HPDE6-E6E7 (cell line): Measurements from ENCODE around the gene TTC31.

Source experiments
- DNase-seq: peaks from one replicate; pipeline ENCODE4 v3.0.0; 2011; ENCODE audit warnings: missing footprints; ENCODE audit errors: extremely low spot score

Gene TTC31

GRCh38 chr2:74524955-74525716 is 42.3 kb downstream of the TTC31 start:
- no peak for DNase-seq

GRCh38 chr2:74525717-74526648 is 43.1 kb downstream of the TTC31 start, which contains the start of gene DQX1:
TSS of gene DQX1 (minus strand) at chr2:74526231. CDS start at chr2:74525729, 502 bp downstream.
- DNase-seq = peak; percentile 87

DNA sequence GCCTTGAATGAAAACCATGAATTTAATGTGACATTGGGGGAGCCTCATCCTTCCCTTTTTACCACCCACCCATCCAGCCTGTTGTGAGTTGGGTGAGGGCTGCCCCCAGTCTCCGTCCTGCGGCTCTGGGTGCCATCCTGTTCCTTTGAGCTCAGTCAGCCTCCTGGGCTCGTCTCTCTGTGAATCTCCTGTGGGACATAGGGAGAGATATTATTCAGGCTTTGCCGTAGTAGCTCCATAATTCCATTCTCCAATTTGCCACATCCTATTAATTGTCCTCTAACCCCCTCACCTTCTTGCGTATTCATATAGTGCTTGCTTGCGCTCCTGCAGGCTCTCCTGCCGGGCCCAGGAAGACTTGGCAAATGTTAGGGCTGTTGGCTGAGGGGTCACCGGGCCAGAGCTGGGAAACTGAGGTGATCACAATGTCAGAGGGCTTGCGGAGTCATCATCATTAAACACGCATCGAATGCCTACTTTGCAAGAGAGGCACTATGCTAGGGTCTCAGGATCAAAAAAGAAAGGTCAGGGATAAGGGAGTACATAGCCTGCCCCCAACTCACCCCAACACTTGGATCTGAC is 43.9 kb downstream of the TTC31 start:
- DNase-seq = no peak

GRCh38 chr2:74527741-74528140 is 44.9 kb downstream of the TTC31 start:
- DNase-seq = no peak

- DNase-seq = no peak
Measured at GRCh38 chr2:74528600-74529356, 45.9 kb downstream of the TTC31 start.

DNA sequence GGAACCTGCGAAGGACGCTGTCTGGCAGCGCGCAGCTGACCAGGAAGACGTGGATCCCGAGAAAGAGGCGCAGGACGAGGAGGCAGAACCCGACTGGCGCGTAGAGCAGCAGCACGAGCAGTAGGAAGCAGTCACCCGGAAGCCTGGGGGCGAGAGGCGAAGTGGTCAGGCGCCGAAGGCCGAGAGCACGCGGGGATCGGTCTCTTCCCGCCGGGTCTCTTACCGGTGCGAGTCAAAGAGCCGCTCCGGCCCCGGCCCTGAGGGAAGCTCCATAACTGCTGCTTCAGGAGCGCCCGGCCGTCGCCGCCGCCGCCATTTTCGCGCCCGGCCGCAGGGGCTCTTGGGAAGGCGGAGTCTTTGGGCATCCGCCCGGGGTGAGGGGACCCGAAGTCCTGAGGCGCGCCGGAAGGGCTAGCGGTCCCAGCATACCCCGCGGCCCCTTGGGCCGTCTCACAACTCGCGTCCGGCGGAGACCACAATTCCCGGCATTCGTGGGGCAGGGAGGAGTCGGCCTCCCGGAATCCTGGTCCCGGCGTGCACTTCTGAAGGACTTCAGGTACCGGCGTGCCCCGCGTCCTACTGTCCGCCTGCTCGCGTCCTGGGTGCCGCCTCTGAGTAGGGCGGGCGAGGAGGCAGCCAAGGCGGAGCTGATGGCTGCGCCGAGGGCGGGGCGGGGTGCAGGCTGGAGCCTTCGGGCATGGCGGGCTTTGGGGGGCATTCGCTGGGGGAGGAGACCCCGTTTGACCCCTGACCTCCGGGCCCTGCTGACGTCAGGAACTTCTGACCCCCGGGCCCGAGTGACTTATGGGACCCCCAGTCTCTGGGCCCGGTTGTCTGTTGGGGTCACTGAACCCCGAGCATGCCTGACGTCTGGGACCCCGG is 46.7 kb downstream of the TTC31 start, which contains the start of the genes AUP1 and HTRA2:
Gene AUP1 (minus strand): TSS at position 350 of the 882 bp plus-strand sequence. CDS start 77 bp downstream, at position 273.
Gene HTRA2 (plus strand): TSS at position 577 of the 882 bp plus-strand sequence. CDS start 74 bp downstream, at position 651.
- DNase-seq = peak; percentile 99

DNA sequence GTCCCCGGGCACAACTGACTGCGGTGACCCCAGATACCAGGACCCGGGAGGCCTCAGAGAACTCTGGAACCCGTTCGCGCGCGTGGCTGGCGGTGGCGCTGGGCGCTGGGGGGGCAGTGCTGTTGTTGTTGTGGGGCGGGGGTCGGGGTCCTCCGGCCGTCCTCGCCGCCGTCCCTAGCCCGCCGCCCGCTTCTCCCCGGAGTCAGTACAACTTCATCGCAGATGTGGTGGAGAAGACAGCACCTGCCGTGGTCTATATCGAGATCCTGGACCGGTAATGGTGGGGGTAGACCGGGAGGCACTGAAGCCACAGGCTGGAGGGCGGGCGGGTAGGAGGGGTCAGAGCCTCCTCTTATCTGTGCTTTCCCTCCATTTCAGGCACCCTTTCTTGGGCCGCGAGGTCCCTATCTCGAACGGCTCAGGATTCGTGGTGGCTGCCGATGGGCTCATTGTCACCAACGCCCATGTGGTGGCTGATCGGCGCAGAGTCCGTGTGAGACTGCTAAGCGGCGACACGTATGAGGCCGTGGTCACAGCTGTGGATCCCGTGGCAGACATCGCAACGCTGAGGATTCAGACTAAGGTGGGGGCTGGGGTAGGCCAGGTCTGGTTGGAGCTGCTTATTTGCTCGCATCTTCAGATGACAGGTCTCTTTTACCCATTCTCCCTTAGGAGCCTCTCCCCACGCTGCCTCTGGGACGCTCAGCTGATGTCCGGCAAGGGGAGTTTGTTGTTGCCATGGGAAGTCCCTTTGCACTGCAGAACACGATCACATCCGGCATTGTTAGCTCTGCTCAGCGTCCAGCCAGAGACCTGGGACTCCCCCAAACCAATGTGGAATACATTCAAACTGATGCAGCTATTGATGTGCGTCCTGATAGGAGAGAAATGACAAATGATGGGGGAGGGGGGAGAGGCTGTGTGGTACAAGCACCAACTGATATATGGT is 47.6 kb downstream of the TTC31 start:
- DNase-seq = no peak

GRCh38 chr2:74531666-74532065 is 48.8 kb downstream of the TTC31 start:
- DNase-seq = no peak

DNA sequence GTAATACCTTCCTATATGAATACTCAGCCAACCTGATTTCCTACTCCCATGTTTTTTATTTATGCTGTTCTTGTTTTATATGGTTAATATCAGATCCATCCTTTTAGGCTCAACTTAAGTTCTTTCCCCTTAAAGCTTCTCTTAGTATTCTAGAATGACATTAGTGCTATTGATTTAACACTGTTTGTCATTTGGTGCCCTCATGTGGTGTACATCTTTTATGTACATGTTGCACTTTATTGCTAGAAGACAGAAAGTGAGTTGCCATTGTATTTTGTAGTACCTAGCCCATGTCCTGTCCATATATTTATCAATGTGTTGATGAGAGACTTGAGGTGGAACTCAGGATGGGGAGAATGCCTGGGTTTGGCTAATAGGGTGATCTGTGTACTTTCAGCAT is 49.3 kb downstream of the TTC31 start:
- no peak for DNase-seq

- no peak for DNase-seq
Measured at GRCh38 chr2:74533464-74533863, 50.6 kb downstream of the TTC31 start.

GRCh38 chr2:74534411-74534810 is 51.5 kb downstream of the TTC31 start:
- no peak for DNase-seq

- no peak for DNase-seq
Measured at GRCh38 chr2:74535440-74535965, 52.6 kb downstream of the TTC31 start.

DNA sequence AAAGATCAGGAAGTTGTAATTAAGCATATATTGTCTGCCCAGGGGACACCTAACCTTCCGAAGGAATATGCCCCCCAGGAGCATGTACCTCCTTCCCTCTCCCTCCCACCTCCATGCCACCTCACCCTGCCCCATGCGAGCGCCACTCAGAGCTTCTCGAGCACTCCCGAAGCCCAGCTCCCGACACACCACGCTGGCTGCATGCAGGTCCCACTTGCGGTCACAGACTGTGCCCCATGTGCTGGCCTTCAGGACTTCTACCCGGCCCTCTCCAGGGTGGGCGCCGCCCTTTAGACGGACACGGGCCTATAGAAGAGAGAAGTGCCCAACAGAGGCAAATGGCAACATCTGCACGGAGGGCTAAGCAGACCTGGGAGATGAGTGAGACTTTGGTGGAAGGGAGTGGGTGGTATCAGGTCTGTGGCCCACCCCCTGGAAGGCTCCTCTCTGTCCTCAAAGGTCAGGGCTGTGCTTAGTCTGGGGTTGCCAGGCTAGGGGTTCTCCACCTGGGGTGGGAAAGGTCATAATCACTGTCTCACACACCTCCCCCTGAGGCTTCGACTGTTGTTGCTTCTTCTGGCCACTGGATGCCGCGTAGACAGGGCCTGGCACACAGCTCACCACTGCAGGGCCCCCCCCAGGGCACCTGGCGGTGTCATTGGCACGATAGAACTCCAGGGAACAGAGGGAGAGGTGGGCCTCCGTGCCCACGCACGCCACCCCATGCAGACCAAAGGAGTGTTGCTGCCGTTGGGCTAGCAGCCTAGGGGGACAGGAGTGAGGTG is 53.5 kb downstream of the TTC31 start:
- DNase-seq = no peak

DNA sequence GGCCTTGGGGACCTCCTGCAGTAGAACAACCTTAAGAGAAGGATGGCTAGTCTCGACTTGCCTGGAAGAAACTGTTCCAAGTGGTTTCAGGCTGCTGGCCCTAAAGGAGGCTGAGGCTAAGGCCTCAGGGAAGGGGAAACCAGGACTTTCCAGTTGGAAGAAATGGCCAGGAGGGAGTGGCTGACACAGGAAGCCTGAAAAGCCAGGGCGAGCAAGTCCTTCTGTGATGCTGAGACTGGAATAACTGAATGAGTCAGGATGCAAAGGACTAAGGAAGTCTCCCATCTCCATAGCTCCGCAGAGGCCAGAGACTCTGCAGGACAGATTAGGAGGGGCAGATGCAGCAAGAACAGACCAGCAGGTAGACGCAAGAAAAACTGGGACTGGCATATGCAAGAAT is 54.3 kb downstream of the TTC31 start:
- no peak for DNase-seq

- DNase-seq = no peak
Measured at GRCh38 chr2:74538881-74539339, 56.0 kb downstream of the TTC31 start.

DNA sequence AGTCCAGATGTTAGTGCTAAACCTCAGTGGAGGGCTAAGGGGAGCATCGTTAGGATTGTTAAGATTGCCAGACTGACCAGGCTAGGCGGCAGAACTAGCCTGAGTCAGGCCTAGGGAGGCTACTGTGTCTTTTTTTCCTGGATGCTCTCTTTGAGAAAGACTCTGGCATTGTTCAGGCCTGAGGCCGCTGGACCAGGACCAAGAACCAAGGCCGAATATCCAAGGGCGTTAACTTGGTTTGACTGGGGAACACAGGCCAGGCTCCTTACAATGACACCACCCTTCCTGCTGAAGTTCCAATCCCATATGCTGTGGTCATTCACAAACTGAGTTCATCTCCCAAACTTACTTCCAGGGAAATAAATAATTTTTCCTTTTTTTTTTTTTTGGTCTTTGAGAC is 57.4 kb downstream of the TTC31 start:
- no peak for DNase-seq

DNA sequence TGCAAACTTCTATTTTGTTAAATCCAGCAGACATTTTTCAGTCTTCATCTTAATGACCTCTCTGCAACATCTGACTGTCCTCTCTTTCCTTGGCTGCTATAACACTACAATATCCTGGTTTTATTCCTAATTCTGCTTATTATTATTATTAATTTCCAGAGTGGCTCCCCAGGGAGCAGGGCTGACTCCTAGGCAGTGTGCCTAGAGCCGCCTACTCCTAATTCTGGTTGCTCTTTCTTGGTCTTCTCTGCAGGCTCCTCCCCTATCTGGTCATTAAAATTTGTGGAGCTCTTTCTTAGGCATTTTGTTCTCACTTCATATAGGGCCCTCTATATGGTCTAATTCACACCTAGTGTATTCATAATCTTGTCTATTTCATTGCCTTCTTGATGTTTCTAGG is 60.1 kb downstream of the TTC31 start:
- no peak for DNase-seq
